ENCODE data around the gene FAM120AOS.
A peak's percentile ranks its signal among the peaks of the same experiment; 100 is the strongest.

Gene FAM120AOS

DNA sequence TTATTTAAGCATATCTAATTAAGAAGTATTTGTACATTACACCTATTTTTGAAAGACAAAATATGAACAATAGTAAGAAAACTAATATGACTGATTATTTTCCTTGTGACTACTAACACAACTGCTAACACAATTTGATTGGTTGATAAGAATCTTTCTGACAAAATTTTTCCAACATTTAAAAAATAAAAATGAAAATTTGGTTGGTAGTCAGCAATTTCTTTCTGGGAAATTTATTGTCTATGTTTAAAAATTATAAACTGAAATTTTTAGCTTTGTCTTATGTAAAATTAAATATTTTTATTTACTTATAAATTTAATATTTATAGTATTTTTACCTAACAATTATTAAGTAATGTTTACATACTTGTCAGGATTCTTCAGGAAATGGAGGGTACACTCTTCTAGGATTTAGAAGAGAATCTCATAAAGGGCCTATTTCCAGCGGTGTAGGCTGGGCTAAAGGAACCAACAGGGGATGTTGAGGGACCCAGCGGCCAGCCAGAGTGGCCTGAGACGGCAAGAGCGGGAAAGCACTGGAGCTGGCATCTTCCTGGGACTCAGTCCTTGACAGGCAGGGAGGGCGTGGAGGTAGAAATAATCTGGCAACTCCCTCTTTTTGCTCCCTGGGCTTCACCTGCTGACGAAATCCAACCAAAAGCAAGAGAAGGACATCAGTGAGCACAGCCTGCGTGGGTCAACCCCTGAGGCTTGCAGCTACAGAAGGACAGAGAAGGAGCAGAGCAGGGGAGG, 16.6 kb downstream of the FAM120AOS start:
- H3K27ac ChIP-seq: no peak overlapping the region

DNA sequence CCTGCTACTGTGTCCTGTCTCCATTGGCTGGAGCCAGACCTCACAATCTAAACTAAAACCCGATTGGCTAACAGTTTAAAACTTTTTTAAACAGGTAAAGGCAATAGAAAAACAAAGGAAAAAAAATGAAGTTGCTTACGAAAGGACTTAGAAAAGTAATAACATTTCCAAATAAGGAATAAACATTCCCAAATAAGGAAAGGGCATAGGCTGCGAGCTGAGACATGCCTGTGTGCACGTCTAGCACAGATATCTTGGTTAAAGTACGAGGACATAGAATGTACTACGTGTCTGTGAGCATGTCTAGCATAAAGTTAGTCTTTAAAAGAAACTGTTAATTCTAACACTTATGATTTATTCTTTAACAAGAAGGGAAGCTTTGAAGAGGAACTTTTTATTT, 17.2 kb downstream of the FAM120AOS start:
- TF ChIP-seq, protein P1, sequence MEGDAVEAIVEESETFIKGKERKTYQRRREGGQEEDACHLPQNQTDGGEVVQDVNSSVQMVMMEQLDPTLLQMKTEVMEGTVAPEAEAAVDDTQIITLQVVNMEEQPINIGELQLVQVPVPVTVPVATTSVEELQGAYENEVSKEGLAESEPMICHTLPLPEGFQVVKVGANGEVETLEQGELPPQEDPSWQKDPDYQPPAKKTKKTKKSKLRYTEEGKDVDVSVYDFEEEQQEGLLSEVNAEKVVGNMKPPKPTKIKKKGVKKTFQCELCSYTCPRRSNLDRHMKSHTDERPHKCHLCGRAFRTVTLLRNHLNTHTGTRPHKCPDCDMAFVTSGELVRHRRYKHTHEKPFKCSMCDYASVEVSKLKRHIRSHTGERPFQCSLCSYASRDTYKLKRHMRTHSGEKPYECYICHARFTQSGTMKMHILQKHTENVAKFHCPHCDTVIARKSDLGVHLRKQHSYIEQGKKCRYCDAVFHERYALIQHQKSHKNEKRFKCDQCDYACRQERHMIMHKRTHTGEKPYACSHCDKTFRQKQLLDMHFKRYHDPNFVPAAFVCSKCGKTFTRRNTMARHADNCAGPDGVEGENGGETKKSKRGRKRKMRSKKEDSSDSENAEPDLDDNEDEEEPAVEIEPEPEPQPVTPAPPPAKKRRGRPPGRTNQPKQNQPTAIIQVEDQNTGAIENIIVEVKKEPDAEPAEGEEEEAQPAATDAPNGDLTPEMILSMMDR (conservative IDR thresholded peaks at IDR 0.05): no peak
- no peak for TF ChIP-seq ZFX (IDR thresholded peaks at IDR 0.05)
- no peak overlapping the region for H3K27ac ChIP-seq

More for the DNA sequence above, 16.6 kb downstream of the FAM120AOS start:
- no peak for TF ChIP-seq ZFX (IDR thresholded peaks at IDR 0.05)
- TF ChIP-seq, protein P1 (conservative IDR thresholded peaks at IDR 0.05): no peak

DNA sequence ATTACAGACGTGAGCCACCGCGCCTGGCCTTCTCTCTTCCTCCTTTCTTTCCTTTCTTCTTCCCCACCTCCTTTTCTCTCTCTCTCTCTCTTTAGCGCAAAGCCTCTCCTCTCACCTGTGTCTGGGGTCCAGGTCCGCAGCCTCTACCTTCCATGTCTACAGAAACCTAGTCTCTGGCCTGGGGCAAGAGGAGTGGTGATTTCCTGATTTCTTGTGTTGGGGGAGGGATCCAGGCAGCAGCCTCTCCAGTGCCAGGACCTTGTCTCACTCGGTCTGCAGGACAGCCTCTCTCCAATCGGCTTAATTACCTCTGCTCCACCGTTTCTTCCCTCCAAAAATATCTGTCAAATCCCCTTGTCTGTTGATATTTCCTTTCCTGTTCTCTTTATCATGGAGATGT, 18.0 kb downstream of the FAM120AOS start:
- no peak for TF ChIP-seq ZFX (IDR thresholded peaks at IDR 0.05)
- TF ChIP-seq, protein P1 (conservative IDR thresholded peaks at IDR 0.05): no peak
- no peak overlapping the region for H3K27ac ChIP-seq

DNA sequence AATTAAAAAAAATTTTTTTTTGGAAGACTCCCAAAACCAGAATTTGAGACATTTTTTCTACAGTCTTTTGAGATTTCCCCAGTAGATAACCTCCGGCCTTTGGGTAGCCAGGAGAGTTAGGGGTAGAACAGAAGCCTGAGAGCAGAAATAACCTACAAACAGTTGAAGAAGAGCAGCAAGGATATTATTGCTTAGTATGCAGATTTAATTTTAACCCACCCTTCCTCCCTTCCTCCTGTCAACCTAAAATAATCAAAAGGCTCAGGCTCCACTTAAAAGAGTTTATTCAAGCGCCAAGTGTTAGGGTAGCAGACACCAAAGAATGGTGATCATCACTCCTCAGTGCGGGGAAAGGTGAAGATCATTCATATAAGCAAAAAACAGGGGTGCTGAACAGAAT, 19.3 kb downstream of the FAM120AOS start:
- H3K27ac ChIP-seq: no peak overlapping the region
- no peak for TF ChIP-seq ZFX (IDR thresholded peaks at IDR 0.05)
- TF ChIP-seq, protein P1 (conservative IDR thresholded peaks at IDR 0.05): no peak

DNA sequence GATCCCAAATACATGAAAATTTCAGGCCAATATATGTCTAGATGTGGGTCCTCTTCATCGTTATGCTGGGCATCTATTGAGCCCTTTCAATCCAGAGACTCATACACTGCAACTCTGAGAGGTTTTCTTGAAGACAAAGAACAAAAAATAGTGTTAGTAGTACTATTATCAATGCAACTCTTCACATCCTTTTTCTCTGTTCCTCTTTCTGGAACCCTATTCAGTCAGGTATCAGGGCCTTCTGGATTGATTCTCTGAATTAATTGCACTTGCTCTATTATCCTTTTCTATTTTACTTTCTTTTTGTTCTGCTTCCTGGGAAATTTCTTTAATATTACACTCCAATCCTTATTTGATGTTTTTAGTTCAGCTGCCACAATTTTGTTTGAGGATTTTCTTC, 20.4 kb downstream of the FAM120AOS start:
- H3K27ac ChIP-seq: no peak overlapping the region
- TF ChIP-seq, protein P1 (conservative IDR thresholded peaks at IDR 0.05): no peak
- no peak for TF ChIP-seq ZFX (IDR thresholded peaks at IDR 0.05)

DNA sequence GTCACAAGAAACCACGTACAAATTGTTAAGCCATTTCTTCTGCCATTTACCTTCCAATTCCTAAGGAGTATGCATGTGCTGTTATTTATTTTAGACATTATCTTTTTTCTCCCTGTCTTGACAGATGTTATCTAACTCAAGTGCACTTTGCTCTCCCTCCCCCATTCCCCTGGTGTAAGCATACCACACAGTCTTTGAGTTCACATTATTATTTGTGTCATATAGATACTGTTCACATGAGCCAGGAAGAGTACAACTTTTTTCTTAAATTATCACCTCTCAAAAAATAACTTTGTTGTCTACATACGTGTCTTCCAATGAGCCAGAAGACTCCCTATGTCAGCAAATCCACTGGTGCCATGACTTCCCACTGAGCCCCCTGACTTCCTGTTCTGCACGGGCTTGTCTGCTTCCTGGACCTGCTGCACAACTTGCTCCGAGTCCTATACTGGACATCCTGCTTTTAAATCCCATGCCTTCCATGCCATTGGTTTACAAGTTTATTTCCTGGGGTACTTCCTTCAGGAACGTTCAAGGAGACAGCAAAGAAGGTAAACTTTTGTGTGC, 21.8 kb downstream of the FAM120AOS start:
- no peak overlapping the region for H3K27ac ChIP-seq
- TF ChIP-seq ZFX (IDR thresholded peaks at IDR 0.05): no peak

DNA sequence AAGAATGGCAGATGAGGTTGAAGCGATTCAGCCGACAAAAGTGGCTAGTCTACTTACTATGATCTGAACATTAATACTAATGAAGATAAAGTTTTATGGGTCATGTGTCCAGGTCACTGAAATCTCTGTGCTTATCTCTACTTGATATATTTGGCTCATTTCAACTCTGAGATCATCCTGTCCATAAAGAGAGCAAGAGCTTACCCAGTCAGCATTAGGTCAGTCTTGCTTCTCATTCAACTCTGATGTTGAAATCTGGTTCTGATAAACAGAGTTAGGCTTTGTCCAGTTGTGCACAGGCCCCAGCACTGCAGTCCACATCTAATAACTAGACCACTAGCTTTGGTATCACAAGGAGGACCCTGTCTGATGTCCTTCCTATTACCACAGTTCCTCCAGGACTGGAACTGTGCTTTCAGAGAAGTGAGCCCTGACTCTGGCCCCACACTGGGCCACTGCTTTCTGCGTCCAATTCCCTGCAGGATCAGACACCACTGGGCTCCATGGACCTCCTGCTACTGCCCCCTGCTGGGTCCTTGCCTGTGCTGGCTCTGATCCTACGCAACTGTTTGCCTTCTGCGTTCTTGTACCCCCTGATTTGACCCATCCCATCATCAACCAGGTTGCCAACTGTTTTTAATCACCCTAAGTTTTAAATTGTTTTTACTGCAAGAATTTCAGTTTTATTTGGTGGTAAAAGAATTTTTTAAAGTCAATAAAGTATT, 25.6 kb downstream of the FAM120AOS start:
- H3K27ac ChIP-seq: no peak overlapping the region
- TF ChIP-seq, protein P1 (conservative IDR thresholded peaks at IDR 0.05): peak; percentile 42
- TF ChIP-seq ZFX (IDR thresholded peaks at IDR 0.05): no peak

All from C4-2B (cell line).